Measurements from ENCODE around the gene ALPK1.

- TF ChIP-seq CTCF (IDR thresholded peaks at IDR 0.05 in 4 of 5, conservative IDR thresholded peaks at IDR 0.05 in 1 of 5) (no peak), POLR2A (IDR thresholded peaks at IDR 0.05) (no peak)
Measured at GRCh38 chr4:112316360-112316759, 19.2 kb downstream of the ALPK1 start.

All from gastrocnemius medialis (tissue), 4 donors.